Neural cell (in vitro differentiated cells): ENCODE measurements around the gene TPST2. TPM values are rescaled to one million over a fixed set of nuclear protein-coding genes. Genes with fewer than 3 reads are reported as not detected.

Source experiments
- H2AFZ ChIP-seq: fragments of 200-600, 300-800 bp; sonication (generic), shearing (Covaris generic); 2 replicates; pipeline ENCODE4 v1.6.0; 2014; ENCODE audit warnings: low read depth, mild to moderate bottlenecking, antibody characterized with exemption, low read length, moderate library complexity
- H3F3A ChIP-seq: fragments of 200-600 bp; shearing (Covaris generic); 2 replicates; pipeline ENCODE4 v1.6.1; 2016; ENCODE audit warnings: mild to moderate bottlenecking, moderate library complexity, mixed read lengths, antibody characterized with exemption, low read length; ENCODE audit not compliant: insufficient read depth, poor library complexity, severe bottlenecking
- H3K27ac ChIP-seq: fragments of 200-600, 300-800 bp; sonication (generic), shearing (Covaris generic); 2 replicates; pipeline ENCODE4 v1.5.1; 2014; ENCODE audit warnings: mild to moderate bottlenecking, low read length, moderate library complexity
- H3K27me3 ChIP-seq: fragments of 300-800, 200-600 bp; sonication (generic), shearing (Covaris generic); 2 replicates; pipeline ENCODE4 v1.6.0; 2014; ENCODE audit warnings: mild to moderate bottlenecking, low read depth, low read length, moderate library complexity; ENCODE audit not compliant: insufficient read depth
- H3K36me3 ChIP-seq: fragments of 300-800, 200-600 bp; sonication (generic), shearing (Covaris generic); 2 replicates; pipeline ENCODE4 v1.5.1; 2014; ENCODE audit warnings: mild to moderate bottlenecking, antibody characterized with exemption, low read length, moderate library complexity; ENCODE audit not compliant: insufficient read depth
- H3K4me2 ChIP-seq: fragments of 300-800, 200-600 bp; sonication (generic), shearing (Covaris generic); 2 replicates; pipeline ENCODE4 v1.6.0; 2014; ENCODE audit warnings: mild to moderate bottlenecking, low read length
- H3K4me3 ChIP-seq: fragments of 300-800, 200-600 bp; sonication (generic), shearing (Covaris generic); 2 replicates; pipeline ENCODE4 v1.5.1; 2014; ENCODE audit warnings: mild to moderate bottlenecking, low read length, moderate library complexity
- H3K79me2 ChIP-seq: fragments of 200-600 bp; shearing (Covaris generic); replicated peaks from 2 replicates; pipeline ENCODE4 v1.6.0; 2014; ENCODE audit warnings: mild to moderate bottlenecking, low read length, moderate library complexity; ENCODE audit not compliant: insufficient read depth
- H3K9ac ChIP-seq: fragments of 300-800, 200-600 bp; sonication (generic), shearing (Covaris generic); 2 replicates; pipeline ENCODE4 v1.6.1; 2016; ENCODE audit warnings: mild to moderate bottlenecking, low read length, mixed read lengths
- H3K9me2 ChIP-seq: fragments of 200-600 bp; shearing (Covaris generic); 2 replicates; pipeline ENCODE4 v1.6.1; 2016; ENCODE audit warnings: mild to moderate bottlenecking, low read length, mixed read lengths; ENCODE audit not compliant: insufficient read depth
- H3K9me3 ChIP-seq: fragments of 200-600, 300-800 bp; sonication (generic), shearing (Covaris generic); 2 replicates; pipeline ENCODE4 v1.6.1; 2016; ENCODE audit warnings: mild to moderate bottlenecking, mixed run types, low read length, moderate library complexity, mixed read lengths
- H4K20me1 ChIP-seq: fragments of 200-600 bp; shearing (Covaris generic); 2 replicates; pipeline ENCODE4 v1.6.1; 2016; ENCODE audit warnings: mild to moderate bottlenecking, mixed run types; ENCODE audit not compliant: insufficient read depth
- CTCF ChIP-seq: fragments of 450-650 bp; IDR thresholded peaks from 2 replicates; pipeline ENCODE4 v1.5.1; 2014; ENCODE audit warnings: antibody characterized with exemption, mild to moderate bottlenecking, moderate library complexity; ENCODE audit not compliant: poor library complexity, severe bottlenecking
- EP300 ChIP-seq: fragments of 450-650 bp; conservative IDR thresholded peaks from 2 replicates; pipeline ENCODE4 v1.6.1; 2014; ENCODE audit warnings: antibody characterized with exemption, mild to moderate bottlenecking, moderate library complexity; ENCODE audit not compliant: poor library complexity, severe bottlenecking
- EZH2 ChIP-seq: fragments of 200-600, 300-800 bp; shearing (Covaris generic), sonication (generic); IDR thresholded peaks from 2 replicates; pipeline ENCODE4 v1.6.1; 2014; ENCODE audit warnings: antibody characterized with exemption, low read length, borderline replicate concordance, mild to moderate bottlenecking; ENCODE audit not compliant: insufficient read depth, poor library complexity, severe bottlenecking
- MXI1 ChIP-seq: fragments of 450-650 bp; conservative IDR thresholded peaks from 2 replicates; pipeline ENCODE4 v1.6.1; 2014; ENCODE audit warnings: antibody characterized with exemption, mild to moderate bottlenecking; ENCODE audit not compliant: poor library complexity, severe bottlenecking
- POLR2AphosphoS5 ChIP-seq: IDR thresholded peaks from 2 replicates; pipeline ENCODE4 v1.6.1; 2012
- RAD21 ChIP-seq: fragments of 450-650 bp; conservative IDR thresholded peaks from 2 replicates; pipeline ENCODE4 v1.6.1; 2014; ENCODE audit warnings: antibody characterized with exemption, mild to moderate bottlenecking, moderate library complexity
- REST ChIP-seq: IDR thresholded peaks from 2 replicates; pipeline ENCODE4 v1.6.1; 2012; ENCODE audit warnings: borderline replicate concordance
- SMC3 ChIP-seq: fragments of 450-650 bp; conservative IDR thresholded peaks from 2 replicates; pipeline ENCODE4 v1.6.1; 2014; ENCODE audit warnings: antibody characterized with exemption, mild to moderate bottlenecking, moderate library complexity; ENCODE audit not compliant: poor library complexity
- TAF1 ChIP-seq: IDR thresholded peaks from 2 replicates; pipeline ENCODE4 v1.6.1; 2012; ENCODE audit warnings: low read depth
- polyA minus RNA-seq: library from RNA; depleted of rRNA, polyadenylated mRNA; stranded (reverse); fragments of >200 nt; gene quantifications from 2 replicates; pipeline ENCODE4 v1.2.3, GENCODE V29; 2014
- polyA plus RNA-seq: library from polyadenylated mRNA; depleted of rRNA; stranded (reverse); fragments of >200 nt; gene quantifications from 2 replicates; pipeline ENCODE4 v1.2.3, GENCODE V29; 2014

TPST2 gene
- polyA plus RNA-seq = 16.6 and 20.5 TPM in 2 replicates
- 8.2 and 13.1 TPM in 2 replicates for polyA minus RNA-seq

- Histone ChIP-seq H3K27ac (no peak within 1 kb of the TSS), H3K4me2 (peak within 1 kb of the TSS; percentile 68), H3F3A (no peaks in the 10 kb centered on the region), H3K9me2 (no peaks in the 10 kb centered on the region), H3K36me3 (no peaks in the 10 kb centered on the region), H4K20me1 (no peaks in the 10 kb centered on the region), H3K27me3 (no peaks in the 10 kb centered on the region), H3K9ac (peak within 1 kb of the TSS; percentile 68), H3K4me3 (peak within 1 kb of the TSS; percentile 87), H3K79me2 (no peaks in the 10 kb centered on the region), H2AFZ (no peak within 1 kb of the TSS), H3K9me3 (no peaks in the 10 kb centered on the region)
- TF ChIP-seq EP300 = peak; percentile 17
- peak; percentile 38 for TF ChIP-seq SMC3
- no peak for TF ChIP-seq EZH2
- TF ChIP-seq CTCF = no peak
- TF ChIP-seq RAD21 = peak; percentile 29
- TF ChIP-seq POLR2AphosphoS5 = peak; percentile 79
- no peak for TF ChIP-seq TAF1
- peak; percentile 72 for TF ChIP-seq MXI1
- no peak for TF ChIP-seq REST
These were observed at the start of gene TPST2 for GRCh38 chr22:26589845-26590736. TPST2 (minus strand) TSS chr22:26590132; CDS start chr22:26541630, 48,502 bp downstream.

GRCh38 chr22:26636296-26636695 is 46.4 kb upstream of the TPST2 start:
- H3K4me2 ChIP-seq = no peak overlapping the region
- no peaks in the 10 kb centered on the region for H3K79me2 ChIP-seq
- H3K4me3 ChIP-seq = no peak overlapping the region
- H3K27ac ChIP-seq = no peak overlapping the region
- H3K9me2 ChIP-seq = no peaks in the 10 kb centered on the region
- no peaks in the 10 kb centered on the region for H3K27me3 ChIP-seq
- TF ChIP-seq SMC3 (no peak), MXI1 (no peak), RAD21 (no peak), EP300 (no peak), TAF1 (no peak), POLR2AphosphoS5 (no peak), EZH2 (no peak), REST (no peak), CTCF (no peak)
- H3K9ac ChIP-seq = no peak overlapping the region
- H3K9me3 ChIP-seq = no peaks in the 10 kb centered on the region
- no peaks in the 10 kb centered on the region for H3F3A ChIP-seq
- H4K20me1 ChIP-seq = no peaks in the 10 kb centered on the region
- H2AFZ ChIP-seq = no peak overlapping the region
- H3K36me3 ChIP-seq = no peaks in the 10 kb centered on the region
